GM12874 (cell line): ENCODE results near the gene C1orf21.
A peak's percentile ranks its signal among the peaks of the same experiment; 100 is the strongest.

Source experiments
- TF ChIP-seq, protein P1 (sequence below): IDR thresholded peaks from 2 replicates; pipeline ENCODE4 v1.5.1; 2011; ENCODE audit warnings: low read depth, mild to moderate bottlenecking, control low read depth, low read length, moderate library complexity; ENCODE audit not compliant: insufficient read depth

C1orf21 gene

DNA sequence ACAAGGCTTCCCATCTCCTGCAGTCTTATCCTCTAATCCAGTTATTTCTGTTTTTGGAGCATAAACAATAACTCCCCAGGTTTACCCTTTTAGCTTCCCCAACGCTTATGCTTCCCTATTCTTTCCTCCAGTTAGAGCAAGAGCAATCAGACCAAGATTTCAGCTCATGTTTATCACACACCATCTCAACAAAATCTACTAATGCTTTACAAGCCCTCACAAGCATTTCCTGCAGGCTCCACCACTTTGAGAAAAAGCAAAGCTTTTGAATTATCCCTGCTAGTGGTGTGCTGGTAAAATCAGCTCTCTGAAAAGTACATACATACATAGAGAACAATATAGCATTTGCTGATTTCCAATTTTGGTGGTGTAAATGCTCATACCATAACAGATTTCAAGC is 275.0 kb downstream of the C1orf21 start:
- TF ChIP-seq, protein P1, sequence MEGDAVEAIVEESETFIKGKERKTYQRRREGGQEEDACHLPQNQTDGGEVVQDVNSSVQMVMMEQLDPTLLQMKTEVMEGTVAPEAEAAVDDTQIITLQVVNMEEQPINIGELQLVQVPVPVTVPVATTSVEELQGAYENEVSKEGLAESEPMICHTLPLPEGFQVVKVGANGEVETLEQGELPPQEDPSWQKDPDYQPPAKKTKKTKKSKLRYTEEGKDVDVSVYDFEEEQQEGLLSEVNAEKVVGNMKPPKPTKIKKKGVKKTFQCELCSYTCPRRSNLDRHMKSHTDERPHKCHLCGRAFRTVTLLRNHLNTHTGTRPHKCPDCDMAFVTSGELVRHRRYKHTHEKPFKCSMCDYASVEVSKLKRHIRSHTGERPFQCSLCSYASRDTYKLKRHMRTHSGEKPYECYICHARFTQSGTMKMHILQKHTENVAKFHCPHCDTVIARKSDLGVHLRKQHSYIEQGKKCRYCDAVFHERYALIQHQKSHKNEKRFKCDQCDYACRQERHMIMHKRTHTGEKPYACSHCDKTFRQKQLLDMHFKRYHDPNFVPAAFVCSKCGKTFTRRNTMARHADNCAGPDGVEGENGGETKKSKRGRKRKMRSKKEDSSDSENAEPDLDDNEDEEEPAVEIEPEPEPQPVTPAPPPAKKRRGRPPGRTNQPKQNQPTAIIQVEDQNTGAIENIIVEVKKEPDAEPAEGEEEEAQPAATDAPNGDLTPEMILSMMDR = no peak

DNA sequence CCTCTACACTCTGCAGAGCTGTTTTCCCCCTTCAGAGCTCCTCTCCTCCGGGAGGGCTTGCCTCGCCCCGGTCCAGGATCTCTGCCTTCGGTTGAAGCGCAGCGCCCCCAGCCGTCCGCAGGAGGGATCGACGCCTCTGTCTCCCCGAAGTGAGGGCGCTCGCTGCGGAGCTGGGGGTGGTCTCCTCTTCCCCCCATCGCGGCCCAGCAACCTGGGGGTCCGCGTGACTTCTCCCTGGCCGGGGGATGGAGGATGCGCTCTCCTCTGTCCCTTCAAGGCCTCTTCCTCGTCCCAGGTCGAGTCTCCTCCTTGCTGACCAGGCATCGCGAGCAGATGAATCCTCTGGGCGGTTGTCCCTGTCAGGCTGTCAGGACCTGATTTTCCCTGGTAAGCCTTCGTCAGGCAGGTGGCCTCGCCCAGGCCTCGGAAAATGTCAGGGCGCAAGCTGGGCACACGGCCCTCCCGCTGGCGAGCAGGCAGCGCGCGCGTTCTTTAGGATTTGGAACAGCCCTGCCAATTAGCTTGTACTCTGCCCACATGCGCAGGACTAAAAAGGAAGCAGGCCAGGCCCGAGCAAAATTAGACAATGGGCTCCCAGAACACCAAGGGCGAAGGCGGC is 277.3 kb downstream of the C1orf21 start:
- TF ChIP-seq, protein P1 = peak; percentile 92

DNA sequence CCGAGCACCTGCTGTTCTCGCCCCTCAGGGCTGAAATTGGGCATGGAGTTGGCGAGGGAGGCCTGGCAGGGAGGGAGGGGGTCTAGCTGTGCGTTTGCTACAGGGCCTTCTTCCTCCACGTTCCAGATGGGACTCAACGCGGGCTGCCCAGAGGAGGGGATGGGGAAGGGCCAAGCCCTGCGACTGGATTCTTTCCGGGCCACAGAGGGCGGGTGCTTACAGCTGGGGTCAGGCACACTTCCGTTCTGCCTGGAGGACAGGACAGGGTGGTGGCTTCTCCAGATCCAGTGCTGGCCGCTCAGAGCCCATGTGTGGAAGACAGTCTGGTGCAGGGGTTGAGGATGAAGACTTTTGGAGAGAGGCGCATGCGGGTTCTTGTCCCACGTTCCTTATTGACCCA is 277.8 kb downstream of the C1orf21 start:
- TF ChIP-seq, protein P1 = no peak

DNA sequence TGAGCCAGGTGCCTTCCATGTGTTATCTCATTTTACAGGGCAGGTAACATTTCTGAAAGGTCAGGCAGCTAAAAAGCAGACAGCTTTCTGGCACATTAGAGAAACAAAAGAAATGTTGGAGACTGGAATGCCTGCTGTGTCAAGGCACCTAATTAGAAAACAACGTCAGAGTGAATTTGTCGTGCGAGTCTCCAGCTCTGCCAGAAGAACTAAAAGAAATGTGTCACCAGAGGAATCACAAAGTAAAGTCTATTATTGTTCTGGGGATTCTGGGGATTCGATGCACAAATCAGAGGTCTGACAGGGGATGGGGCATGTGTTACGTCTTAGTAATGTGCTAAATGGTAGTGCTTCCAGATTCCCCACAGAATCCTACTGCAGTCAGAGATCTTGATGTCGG is 278.5 kb downstream of the C1orf21 start:
- TF ChIP-seq, protein P1 = no peak

DNA sequence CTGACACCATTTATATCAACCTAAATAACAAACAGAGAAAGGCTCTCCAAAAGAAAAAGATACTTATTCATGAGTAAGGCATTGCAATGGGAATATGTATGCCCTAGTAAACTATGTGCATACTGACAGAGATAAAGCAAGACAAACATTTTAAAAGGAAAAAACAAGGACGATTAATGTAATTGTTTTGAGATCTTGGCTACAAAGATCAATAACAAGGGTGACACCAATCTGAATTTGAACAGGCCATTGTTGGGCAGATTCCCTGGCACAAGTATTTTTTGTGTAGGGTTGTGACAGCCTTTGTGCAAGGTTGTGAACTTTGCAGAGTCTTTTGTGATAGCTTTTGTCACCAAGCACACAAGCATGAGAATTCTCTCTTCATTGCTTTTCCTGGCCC is 282.6 kb downstream of the C1orf21 start:
- TF ChIP-seq, protein P1 = no peak

DNA sequence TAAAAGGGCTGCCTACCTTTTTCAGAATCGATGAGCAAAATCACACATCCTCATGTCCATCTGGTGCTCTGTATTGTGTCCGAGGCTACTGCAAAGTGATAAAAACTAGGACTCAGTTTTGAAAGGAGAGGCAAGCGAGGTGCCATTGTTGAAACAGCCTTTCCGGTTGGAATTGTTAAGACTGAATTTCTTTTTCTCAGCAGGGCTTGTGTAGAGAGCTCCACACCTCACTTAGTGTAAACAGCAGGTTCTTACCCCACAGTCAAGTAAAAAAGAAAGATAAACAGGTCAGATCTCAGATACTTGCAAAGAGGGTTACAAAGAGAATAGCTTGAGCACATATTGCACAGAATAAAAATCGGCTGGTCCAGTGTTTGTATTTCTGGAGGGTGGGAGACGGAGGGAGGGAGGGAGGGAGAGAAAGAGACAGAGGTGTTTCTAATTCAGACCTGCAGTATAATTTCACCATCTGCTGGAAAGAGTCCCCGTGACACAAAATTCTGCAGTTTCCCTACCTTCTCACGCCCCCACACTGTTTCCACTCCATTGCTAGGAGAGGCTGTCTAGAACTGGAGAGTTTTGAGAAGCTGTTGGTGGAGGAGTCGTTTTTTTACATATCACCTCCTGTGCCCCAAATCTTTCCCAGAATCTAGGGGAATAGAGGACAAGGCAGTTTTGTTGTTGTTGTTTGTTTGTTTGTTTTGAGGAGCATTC is 285.3 kb downstream of the C1orf21 start:
- TF ChIP-seq, protein P1 = no peak

DNA sequence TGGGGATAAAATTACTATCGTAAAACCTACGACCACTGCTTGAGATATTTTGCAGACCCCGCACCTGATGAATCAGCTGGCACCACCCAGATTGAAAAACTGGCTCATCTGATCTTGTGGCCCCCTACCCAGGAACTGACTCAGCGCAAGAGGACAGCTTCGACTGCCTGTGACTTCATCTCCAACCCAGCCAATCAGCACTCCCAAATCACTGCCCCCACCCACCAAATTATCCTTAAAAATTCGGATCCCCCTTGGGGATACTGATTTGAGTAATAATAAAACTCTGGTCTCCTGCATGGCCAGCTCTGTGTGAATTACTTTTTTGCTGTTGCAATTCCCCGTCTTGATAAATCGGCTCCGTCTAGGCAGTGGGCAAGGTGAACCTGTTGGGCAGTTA is 286.5 kb downstream of the C1orf21 start:
- TF ChIP-seq, protein P1 = no peak
